ENCODE results near the gene RXRG. TPM values are rescaled to one million over a fixed set of nuclear protein-coding genes. Genes with fewer than 3 reads are reported as not detected.

The RXRG gene
- total and polyA plus RNA-seq, 10 donors: 0.12 to 0.98 (median 0.41) TPM; not detected in 4

GRCh38 chr1:165431079-165431478 lies 13.8 kb downstream of the RXRG start:
- Histone ChIP-seq H3K27ac (no peak overlapping the region), H3K9me3 (no peaks in the 10 kb centered on the region), H3K4me1 (no peaks in the 10 kb centered on the region), H3K27me3 (replicated peaks in 1 of 7) (no peaks in the 10 kb centered on the region), H3K36me3 (no peaks in the 10 kb centered on the region), H3K4me3 (no peak overlapping the region)
- intact Hi-C loops (cut with DNase I; ENCODE audit: low total_unique reads): no loop called here
- no peak for DNase-seq
- WGBS, 5 donors: 74 to 84% (median 78%) methylated on average over 4 of the region's 4 CpGs
- no peak for TF ChIP-seq POLR2A (IDR thresholded peaks at IDR 0.05)
- no peak for TF ChIP-seq CTCF (IDR thresholded peaks at IDR 0.05 in 8 of 11, conservative IDR thresholded peaks at IDR 0.05 in 3 of 11)
- TF ChIP-seq POLR2AphosphoS5 (IDR thresholded peaks at IDR 0.05): no peak

GRCh38 chr1:165426745-165427144 lies 18.2 kb downstream of the RXRG start:
- no peak for TF ChIP-seq CTCF (IDR thresholded peaks at IDR 0.05 in 8 of 11, conservative IDR thresholded peaks at IDR 0.05 in 3 of 11)
- TF ChIP-seq POLR2AphosphoS5 (IDR thresholded peaks at IDR 0.05): no peak
- TF ChIP-seq POLR2A (IDR thresholded peaks at IDR 0.05): no peak
- intact Hi-C loops (cut with DNase I; ENCODE audit: low total_unique reads): no loop called here
- 56 to 87% (median 80%) methylated on average over 2 of the region's 2 CpGs for WGBS, 5 donors

GRCh38 chr1:165425621-165426020 lies 19.3 kb downstream of the RXRG start:
- intact Hi-C loops (cut with DNase I; ENCODE audit: low total_unique reads): no loop called here
- no peaks in the 10 kb centered on the region for H3K27me3 ChIP-seq (replicated peaks in 1 of 7)
- H3K27ac ChIP-seq: peak overlapping the region in 2 of 8 donors; percentile 1 to 37
- no peak for DNase-seq
- TF ChIP-seq CTCF (IDR thresholded peaks at IDR 0.05 in 8 of 11, conservative IDR thresholded peaks at IDR 0.05 in 3 of 11) (no peak), POLR2A (IDR thresholded peaks at IDR 0.05) (no peak), POLR2AphosphoS5 (IDR thresholded peaks at IDR 0.05) (no peak)
- peaks cover 0 to 23% (median 10%) of the 10 kb centered on the region in 6 donors for H3K4me1 ChIP-seq
- no peak overlapping the region for H3K4me3 ChIP-seq
- WGBS, 5 donors: 75 to 90% (median 86%) methylated on average over 2 of the region's 2 CpGs
- no peaks in the 10 kb centered on the region for H3K36me3 ChIP-seq
- H3K9me3 ChIP-seq: no peaks in the 10 kb centered on the region

More at GRCh38 chr1:165426745-165427144, 18.2 kb downstream of the RXRG start:
- Histone ChIP-seq H3K4me1 (peaks cover 0 to 23% (median 10%) of the 10 kb centered on the region in 6 donors), H3K36me3 (no peaks in the 10 kb centered on the region), H3K4me3 (no peak overlapping the region), H3K27me3 (replicated peaks in 1 of 7) (no peaks in the 10 kb centered on the region), H3K27ac (no peak overlapping the region), H3K9me3 (no peaks in the 10 kb centered on the region)
- no peak for DNase-seq

GRCh38 chr1:165424454-165425216 lies 20.3 kb downstream of the RXRG start:
- intact Hi-C loops (cut with DNase I; ENCODE audit: low total_unique reads): no loop called here
- Histone ChIP-seq H3K27ac (peak overlapping the region in 6 of 8 donors; percentile 37 to 73 (median 64)), H3K27me3 (replicated peaks in 1 of 7) (no peaks in the 10 kb centered on the region), H3K36me3 (no peaks in the 10 kb centered on the region), H3K9me3 (no peaks in the 10 kb centered on the region), H3K4me1 (peaks cover 0 to 23% (median 10%) of the 10 kb centered on the region in 6 donors), H3K4me3 (peak overlapping the region in 3 of 8 donors; percentile 7 to 35 (median 16))
- TF ChIP-seq CTCF (IDR thresholded peaks at IDR 0.05 in 8 of 11, conservative IDR thresholded peaks at IDR 0.05 in 3 of 11) (no peak), POLR2AphosphoS5 (IDR thresholded peaks at IDR 0.05) (no peak), POLR2A (IDR thresholded peaks at IDR 0.05) (no peak)
- 24 to 57% (median 41%) methylated on average over 6 to 10 of the region's 10 CpGs for WGBS, 5 donors
- no peak for DNase-seq

All from spleen (tissue), 11 donors.